Measurements from ENCODE around the gene CACNA1G.

Gene CACNA1G

DNA sequence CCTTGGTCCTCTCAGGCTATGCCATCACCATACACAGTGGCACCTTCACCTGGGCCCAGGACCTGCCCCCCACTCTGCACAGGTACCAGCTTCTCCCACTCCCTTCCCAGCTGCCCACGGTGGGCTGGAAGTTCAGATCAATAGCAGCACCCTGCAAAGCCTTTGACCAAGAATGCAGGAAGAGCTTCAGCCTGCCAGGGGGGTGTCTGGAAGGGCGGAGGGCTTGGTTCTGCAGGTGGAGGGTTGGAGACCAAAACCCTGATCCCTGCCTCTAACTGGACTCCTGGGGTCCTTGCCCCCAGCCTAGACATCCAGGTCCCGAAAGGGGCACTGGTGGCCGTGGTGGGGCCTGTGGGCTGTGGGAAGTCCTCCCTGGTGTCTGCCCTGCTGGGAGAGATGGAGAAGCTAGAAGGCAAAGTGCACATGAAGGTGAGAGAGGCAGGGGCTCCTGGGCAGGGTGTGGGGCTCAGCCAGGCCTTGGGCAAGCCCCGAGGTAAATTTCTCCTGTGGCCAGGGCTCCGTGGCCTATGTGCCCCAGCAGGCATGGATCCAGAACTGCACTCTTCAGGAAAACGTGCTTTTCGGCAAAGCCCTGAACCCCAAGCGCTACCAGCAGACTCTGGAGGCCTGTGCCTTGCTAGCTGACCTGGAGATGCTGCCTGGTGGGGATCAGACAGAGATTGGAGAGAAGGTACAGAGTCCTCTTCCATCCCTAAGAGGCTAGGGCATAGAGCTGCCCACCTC is 108.5 kb downstream of the CACNA1G start:
- ATAC-seq (no peak), DNase-seq (ENCODE audit: low spot score in 2 of 2) (no peak)
- H3K4me3 Mint-ChIP-seq: no peak overlapping the region
- H3K9me3 Mint-ChIP-seq: no peaks in the 10 kb centered on the region
- H3K36me3 Mint-ChIP-seq: no peaks in the 10 kb centered on the region
- peaks cover 5% of the 10 kb centered on the region for H3K4me1 Mint-ChIP-seq
- peak overlapping the region; percentile 81 for H3K27ac Mint-ChIP-seq

DNA sequence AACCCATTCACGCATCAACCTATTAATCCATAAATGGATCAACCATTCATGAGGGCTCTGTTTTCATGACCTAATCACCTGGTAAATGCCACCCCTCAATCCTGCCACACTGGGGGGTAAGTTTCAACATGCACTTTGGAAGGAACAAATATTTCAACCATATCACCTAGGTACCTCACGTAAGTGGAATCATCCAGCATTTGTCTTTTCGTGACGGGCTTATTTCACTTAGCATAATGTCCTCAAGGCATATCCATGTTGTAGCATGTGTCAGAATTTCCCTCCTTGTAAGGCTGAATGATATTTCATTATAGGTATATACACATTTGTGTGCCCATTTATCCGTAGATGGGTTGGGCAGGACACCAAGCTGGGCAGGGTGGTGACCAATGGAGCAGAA is 111.6 kb downstream of the CACNA1G start:
- no peaks in the 10 kb centered on the region for H3K9me3 Mint-ChIP-seq
- DNase-seq (ENCODE audit: low spot score in 2 of 2) (no peak), ATAC-seq (no peak)
- H3K4me3 Mint-ChIP-seq: no peak overlapping the region
- H3K36me3 Mint-ChIP-seq: no peaks in the 10 kb centered on the region
- no peak overlapping the region for H3K27ac Mint-ChIP-seq
- H3K4me1 Mint-ChIP-seq: peaks cover 5% of the 10 kb centered on the region

DNA sequence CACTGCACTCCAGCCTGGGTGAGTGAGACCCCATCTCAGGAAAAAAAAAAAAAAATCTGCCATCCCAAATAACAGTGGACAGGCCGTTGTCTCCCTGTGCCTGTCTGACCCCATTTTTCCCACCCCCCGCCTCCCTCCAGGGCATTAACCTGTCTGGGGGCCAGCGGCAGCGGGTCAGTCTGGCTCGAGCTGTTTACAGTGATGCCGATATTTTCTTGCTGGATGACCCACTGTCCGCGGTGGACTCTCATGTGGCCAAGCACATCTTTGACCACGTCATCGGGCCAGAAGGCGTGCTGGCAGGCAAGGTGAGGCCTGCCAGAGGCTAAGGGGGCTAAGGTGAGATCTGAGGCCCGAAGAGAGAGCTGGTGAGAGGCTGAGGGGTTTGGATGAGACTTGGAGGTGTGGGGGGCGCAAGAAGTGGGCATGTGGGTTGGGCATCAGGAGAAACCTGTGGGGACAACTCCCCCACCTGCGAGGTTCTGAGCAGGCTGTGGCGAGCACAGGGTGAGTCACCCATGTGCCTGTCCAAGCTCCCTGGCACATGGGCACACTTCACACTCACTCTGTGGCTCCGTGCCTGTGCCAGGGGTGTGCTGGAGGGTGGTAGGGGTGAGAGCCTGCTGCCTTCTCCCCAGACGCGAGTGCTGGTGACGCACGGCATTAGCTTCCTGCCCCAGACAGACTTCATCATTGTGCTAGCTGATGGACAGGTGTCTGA is 112.5 kb downstream of the CACNA1G start:
- Mint-ChIP-seq H3K36me3 (no peaks in the 10 kb centered on the region), H3K4me3 (no peak overlapping the region), H3K4me1 (peaks cover 3% of the 10 kb centered on the region), H3K9me3 (no peaks in the 10 kb centered on the region), H3K27ac (no peak overlapping the region)
- DNase-seq (ENCODE audit: low spot score in 2 of 2) (no peak), ATAC-seq (no peak)

DNA sequence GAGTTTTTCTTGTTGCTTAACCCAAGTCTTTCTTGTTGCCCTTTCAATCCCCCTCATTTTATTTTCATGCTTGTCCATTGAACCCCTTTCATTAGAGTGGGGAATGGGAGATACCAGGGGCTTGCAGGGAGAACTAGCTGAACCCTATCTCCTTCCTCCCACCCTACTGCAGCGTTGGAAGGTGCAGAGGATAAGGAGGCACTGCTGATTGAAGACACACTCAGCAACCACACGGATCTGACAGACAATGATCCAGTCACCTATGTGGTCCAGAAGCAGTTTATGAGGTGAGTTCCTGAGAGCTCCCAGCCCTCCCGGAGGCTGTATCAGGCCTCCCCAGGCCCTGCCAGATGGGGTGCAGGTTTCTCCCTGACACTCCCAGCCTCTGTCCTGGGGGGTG is 114.7 kb downstream of the CACNA1G start:
- Mint-ChIP-seq H3K4me3 (no peak overlapping the region), H3K36me3 (no peaks in the 10 kb centered on the region), H3K4me1 (no peaks in the 10 kb centered on the region)

DNA sequence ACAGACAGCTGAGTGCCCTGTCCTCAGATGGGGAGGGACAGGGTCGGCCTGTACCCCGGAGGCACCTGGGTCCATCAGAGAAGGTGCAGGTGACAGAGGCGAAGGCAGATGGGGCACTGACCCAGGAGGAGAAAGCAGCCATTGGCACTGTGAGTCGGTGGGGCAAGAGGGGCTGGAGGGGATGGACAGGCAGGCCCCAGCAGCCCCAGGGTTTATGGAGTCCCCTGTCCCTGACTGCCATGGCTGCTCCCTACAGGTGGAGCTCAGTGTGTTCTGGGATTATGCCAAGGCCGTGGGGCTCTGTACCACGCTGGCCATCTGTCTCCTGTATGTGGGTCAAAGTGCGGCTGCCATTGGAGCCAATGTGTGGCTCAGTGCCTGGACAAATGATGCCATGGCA is 115.1 kb downstream of the CACNA1G start:
- H3K36me3 Mint-ChIP-seq: no peaks in the 10 kb centered on the region
- H3K9me3 Mint-ChIP-seq: no peaks in the 10 kb centered on the region
- H3K4me3 Mint-ChIP-seq: no peak overlapping the region
- H3K4me1 Mint-ChIP-seq: no peaks in the 10 kb centered on the region
- no peak overlapping the region for H3K27ac Mint-ChIP-seq
- ATAC-seq (no peak), DNase-seq (ENCODE audit: low spot score in 2 of 2) (no peak)

More for the DNA sequence above, 114.7 kb downstream of the CACNA1G start:
- DNase-seq (ENCODE audit: low spot score in 2 of 2): no peak
- H3K27ac Mint-ChIP-seq: peak overlapping the region; percentile 58
- no peaks in the 10 kb centered on the region for H3K9me3 Mint-ChIP-seq
- ATAC-seq: no peak

DNA sequence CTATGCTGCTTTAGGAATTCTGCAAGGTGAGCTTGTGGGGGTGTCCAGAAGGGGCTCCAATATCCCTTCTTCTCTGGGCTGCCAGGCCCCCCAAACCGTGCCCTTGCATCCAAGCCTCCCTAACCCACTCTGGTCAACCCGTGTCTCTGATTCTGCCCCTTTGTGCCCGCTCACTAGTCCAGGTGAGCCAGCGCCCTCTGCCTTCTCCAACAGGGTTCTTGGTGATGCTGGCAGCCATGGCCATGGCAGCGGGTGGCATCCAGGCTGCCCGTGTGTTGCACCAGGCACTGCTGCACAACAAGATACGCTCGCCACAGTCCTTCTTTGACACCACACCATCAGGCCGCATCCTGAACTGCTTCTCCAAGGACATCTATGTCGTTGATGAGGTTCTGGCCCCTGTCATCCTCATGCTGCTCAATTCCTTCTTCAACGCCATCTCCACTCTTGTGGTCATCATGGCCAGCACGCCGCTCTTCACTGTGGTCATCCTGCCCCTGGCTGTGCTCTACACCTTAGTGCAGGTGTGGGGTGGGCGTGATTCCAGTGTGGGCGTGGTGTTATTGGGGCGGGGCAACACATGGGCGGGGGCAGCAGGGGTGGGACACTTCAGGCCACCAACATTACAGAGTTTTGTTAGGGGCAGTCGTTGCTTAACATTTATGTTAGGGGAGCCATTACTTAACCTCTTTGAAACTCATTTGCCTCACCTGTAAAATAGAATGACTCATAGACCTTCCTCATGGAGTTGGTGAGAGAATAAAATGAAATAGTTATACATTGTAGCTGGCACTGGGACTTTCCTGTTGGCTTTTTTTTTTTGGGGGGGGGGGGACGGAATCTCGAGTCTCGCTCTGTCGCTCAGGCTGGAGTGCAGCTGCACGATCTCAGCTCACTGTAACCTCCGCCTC is 115.8 kb downstream of the CACNA1G start:
- Mint-ChIP-seq H3K9me3 (no peaks in the 10 kb centered on the region), H3K4me3 (no peak overlapping the region), H3K4me1 (peaks cover 4% of the 10 kb centered on the region), H3K27ac (no peak overlapping the region), H3K36me3 (no peaks in the 10 kb centered on the region)
- no peak for DNase-seq (ENCODE audit: low spot score in 2 of 2)
- ATAC-seq: no peak

All from stimulated activated effector memory CD8-positive, alpha-beta T cell treated with anti-CD3 and anti-CD28 coated beads, Interleukin-12 subunit alpha, Interleukin-12 subunit beta, amount 100 ng/mL, for 72 hours (primary cell).